Bone marrow (tissue), 2 donors: ENCODE results near the gene TAS2R38.
"Not testable (repeated sequence)": the region's sequence is repeated elsewhere in the genome, so short reads cannot be mapped to it uniquely, and the experiment has no call there.

ENCODE experiments used
- DNase-seq, 2 donors: peaks; one replicate each; lab custom pipeline; 2025; lab: John Stamatoyannopoulos, UW

Gene TAS2R38

DNA sequence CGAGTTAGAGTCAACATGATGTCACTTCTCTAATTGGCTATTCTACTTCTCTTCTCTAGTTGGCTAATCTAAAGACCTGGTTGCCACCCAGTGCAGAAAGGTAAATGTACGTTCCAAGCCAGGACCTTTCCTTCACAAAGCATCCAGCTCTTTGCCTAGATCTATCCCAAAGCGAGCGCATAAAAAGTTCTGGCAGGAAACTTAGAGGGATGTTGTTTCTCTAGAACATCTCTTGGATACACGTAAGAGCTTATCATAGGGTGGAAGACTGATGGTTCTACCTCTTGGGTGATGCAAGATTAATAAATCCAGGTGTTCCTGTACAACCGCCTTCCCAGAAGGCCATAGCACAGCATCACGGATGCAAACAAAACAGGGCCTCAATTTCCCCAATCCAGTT, at the start of gene TAS2R38:
TAS2R38 (minus strand) TSS at position 101 of the 400 bp plus-strand sequence; CDS start at position 17, 84 bp downstream.
- no peak for DNase-seq

GRCh38 chr7:142018154-142018553, 44.6 kb upstream of the TAS2R38 start:
- no peak for DNase-seq

DNA sequence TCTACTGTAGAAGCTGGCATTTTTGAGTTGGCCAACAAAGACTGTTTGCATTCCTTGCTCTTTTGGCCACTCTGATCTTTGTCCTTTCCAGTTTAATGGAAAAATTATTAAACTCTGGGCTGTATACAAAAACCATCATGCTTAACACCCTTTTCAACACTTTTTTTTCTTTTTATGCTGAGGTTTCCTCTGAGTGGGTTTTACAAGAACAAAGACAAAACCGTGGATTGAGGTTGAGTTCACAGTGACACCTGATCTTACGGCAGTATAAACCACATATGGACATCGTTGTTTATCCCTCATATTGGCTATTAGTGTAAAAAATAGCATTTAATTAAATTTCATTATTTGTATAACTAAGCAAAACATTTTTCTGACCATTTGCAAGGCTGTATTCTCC, 43.9 kb upstream of the TAS2R38 start:
- DNase-seq: no peak

DNA sequence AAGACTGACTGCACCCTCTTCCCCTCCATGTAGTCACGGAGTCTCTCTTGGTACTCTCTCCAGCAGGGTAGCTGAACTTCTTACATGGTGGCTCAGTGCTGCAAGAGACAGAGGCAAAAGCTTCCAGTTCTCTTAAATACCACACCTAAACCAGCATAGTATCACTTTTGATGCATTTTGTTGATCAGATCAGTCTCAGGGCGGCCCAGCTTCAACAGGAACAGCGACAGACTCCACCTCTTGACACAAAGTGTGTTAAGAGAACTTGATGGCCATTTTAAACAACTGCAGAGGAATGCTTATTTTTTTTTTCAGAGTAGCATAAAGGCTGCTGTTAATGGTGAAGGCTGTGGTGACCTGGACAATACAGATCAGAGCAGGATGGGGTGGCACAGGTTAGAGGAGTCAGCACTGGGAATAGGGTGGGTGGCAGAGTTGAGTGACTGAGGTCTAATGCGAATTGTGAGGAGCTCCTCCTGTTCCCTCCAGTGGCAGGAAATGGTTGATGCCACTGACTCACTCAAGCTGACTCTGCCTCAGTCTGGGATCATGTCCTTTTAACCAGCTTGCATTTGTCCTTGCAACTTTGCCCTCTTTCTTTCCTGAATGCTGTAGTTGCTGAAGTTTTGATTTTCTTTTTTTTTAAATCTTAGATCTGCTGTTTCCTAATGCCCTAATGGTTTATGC, 39.4 kb upstream of the TAS2R38 start:
- no peak for DNase-seq

DNA sequence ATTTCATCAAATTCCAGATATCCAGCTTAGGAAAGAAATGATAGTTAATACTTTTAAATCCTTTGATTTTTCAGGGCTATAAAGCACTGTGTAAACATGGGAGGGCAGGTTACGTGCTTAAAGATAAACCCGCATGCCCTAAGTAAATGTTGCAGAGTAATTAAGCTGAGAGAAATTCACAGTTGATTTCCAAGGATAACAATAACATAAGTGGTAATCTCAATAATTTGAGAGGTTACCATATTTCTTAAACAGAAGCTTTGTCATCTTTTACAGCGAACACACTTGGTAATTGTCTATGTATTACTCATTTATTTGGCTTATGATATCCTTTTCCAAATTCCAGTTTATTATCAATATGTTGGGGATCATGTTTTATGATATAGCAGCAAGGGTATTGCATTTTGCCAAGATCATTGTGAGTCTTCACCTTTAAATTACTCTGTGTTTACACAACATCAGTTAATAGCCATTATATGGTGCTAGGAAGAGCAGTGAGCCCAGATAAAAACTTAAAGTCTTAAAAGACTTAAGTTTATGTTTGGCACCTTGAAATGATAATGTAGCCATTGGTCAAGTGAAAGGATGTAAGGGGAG, 37.5 kb upstream of the TAS2R38 start:
- DNase-seq: no peak

DNA sequence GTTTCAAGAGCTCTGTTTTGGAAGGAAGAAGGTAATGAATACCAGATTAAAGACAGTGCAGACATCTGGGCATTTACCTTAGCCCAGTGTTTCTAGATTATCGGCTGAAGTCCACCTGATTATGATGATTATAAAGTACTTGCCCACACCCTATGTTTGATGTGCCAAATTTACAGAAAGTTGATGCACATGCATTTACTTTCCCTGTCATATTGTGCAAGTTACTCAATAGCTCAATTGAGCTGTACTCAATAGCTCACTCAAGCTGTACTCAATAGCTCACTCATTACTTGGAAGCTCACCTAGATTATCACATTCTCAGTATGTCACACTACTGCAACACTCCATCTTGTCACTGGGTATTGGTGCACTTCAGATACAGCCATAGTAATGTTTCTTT, 35.6 kb upstream of the TAS2R38 start:
- DNase-seq: no peak

DNA sequence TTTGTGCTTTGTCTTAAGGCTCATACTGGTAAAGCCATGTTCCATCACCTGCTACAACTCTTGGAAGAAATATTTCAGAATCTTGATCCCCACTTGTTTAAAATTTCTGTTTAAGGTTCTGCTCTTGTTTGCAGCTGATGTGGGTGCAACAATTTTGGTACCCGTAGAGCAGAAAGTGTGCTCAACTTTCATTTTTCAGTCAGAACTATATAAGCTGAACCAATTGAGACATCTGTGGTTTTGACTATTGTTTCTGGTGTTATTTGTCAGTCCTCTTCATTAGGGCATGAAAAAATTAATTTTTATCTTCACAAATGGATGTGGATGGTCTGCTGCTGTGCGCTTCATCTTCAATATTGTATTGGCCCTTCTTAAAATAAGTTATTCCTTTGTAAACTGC, 33.0 kb upstream of the TAS2R38 start:
- no peak for DNase-seq

DNA sequence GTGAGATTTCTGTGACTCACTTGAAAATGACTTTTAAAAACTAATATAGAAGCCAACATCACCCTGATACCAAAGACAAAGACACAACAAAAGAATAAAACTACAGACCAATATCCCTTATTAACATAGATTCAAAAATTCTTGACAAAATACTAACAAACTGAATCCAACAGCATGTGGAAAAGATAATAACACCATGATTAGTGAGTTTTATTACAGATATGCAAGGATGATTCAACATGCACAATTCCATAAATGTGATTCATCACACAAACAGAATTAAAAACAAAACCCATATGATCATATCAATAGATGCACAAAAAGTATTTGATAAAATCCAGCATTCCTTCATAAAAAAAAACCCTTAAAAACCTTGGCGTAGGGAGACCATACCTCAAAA, 28.6 kb upstream of the TAS2R38 start:
- no peak for DNase-seq

DNA sequence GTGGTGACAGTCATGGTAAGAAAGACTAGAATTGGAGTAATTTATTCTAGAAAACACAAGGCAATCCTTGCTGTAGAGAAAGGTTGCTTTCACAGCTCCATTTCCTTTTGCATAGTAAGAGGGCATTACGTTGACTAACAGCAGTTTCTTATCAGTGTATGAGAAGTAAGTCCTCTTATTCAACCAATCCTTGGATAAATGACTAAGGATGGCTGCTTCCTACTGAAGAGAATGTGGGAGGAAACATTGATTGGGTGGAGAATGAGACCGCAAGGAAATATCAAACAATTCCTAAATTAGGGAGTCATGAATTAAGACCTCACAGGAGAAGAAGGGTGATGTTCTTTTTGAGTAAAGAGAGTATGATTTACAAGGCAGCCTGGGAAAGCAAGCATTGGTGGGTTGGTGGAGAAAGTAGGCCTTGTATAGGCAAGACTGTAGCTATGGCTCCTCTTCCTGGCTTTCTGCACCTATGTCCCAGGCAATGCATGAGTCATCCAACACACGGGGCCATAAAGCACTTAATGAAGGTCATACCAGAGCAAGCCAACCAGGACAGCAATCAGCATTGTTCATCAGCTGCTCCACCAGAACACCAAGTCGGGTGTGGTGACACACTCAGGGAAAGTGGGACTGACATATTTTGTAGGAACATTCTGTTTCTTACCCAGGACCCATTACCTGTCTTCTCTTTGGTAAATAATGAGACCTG, 27.7 kb upstream of the TAS2R38 start:
- no peak for DNase-seq

DNA sequence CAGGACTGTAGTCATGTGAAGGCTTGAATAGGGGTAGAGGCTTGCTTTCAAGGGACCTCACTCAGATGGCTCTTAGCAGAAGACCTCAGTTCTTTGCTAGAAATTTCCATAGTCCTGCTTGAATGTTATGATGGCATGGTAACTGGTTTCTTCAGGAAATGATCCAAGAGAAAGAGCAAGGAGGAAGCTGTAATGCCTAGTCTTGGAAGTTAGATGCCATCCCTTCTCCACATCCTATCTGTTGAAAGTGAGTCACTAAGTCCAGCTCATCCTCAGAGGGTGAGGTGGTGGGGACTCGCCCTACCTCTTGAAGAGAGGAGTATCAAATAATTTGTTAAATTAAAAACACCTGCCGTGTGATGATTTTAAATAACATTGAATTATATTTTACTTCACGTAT, 26.7 kb upstream of the TAS2R38 start:
- DNase-seq: no peak

- no peak for DNase-seq
Measured at GRCh38 chr7:141999058-141999623, 25.6 kb upstream of the TAS2R38 start.

- no peak for DNase-seq
Measured at GRCh38 chr7:141993354-141993753, 19.8 kb upstream of the TAS2R38 start.

DNA sequence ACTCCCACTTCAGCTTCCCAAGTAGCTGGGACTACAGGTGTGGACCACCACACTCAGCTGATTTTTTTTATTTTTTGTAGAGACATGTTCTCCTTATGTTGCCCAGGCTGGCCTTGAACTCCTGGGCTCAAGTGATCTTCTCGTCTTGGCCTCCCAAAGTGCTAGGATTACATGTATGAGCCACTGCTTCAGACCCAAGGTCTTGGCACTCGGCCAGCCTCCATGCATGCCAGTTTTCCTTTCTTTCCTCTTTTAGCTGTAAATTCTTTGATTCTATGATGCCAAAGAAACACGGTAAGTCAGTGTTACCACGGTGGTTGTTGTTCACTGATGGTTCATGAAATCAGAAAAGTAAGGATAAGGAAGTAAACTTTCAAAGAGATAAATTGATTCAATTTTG, 19.1 kb upstream of the TAS2R38 start:
- DNase-seq: no peak

DNA sequence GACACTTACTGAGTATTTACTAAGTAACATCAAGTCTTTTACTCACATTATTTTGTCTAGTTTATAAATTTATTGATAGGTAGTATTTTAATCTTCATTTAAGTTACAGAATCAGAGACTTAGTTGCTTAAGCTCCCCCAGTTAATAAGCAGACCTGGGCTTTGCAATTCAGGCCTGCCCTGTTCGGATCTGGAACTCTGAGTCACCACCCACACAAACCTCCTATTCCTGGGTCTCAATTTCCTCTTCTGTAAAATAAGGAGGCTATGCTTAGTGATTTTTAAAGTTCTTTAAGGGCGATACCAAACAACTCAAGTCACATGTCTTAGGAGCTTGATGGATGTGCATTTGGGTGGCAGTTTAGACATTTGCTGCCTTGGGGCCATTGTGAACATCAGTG, 18.6 kb upstream of the TAS2R38 start:
- DNase-seq: peak in 1 of 2 donors; percentile 18

DNA sequence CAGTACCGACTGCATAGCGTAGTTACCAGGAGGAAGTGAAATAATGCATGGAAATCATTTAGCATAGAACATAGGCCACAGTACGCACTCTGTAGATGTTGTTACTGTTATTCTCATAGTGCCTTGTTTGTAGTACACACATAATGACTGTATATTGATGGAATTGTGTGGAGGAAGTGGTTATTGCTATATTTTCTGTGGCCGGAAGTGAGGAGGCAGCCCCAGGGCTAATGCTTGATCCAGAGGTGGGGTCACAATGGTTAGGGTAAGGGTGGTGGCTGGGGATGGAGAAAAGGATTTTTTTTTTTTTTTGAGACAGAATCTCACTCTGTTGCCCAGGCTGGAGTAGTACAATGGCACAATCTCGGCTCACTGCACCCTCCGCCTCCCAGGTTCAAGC, 17.6 kb upstream of the TAS2R38 start:
- DNase-seq: no peak

DNA sequence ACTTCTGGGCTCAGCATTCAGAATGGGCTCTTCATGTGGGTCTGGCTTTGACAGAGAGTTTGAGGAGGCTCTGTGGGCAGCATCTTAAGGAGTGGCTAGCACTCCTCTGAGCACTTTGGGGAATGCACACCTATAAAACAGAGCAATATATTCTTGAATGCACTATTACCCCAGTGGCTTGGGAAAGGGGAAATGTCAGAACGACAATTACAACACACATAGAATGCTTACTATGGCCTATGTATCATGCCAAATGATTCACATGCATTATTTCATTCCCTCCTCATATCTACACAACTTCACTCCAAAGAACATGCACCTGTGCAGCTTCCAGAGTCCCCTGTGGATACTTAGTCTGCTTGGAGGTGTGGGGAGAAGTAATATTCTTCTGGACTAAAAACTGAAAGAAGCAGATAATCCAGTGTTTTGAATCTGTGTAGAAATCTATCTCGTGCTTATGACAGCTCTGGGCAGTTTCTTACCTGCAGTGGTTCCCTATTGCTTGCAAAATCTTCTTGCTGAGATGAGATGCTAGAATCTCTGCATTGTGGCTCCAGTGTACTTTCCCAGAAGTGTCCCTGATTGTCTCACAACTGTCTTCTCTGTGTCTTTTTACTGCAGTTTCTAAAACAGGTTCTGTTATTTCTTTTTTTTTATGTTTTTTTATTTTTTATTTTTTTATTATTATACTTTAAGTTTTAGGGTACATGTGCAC, 16.6 kb upstream of the TAS2R38 start:
- no peak for DNase-seq

DNA sequence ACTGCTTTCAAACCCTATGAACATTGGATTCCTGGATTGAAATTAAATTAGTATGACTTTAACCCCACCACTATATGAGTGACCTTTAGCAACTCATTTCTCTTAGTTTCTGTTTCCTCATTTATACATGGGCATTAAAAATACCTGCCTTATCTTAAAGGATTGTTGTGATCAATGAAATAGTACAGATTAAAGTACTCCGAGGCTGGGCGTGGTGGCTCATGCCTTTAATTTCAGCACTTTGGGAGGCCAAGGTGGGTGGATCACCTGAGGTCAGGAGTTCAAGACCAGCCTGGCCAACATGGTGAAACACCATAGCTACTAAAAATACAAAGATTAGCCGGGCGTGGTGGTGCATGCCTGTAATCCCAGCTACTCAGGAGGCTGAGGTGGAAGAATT, 14.2 kb upstream of the TAS2R38 start:
- DNase-seq: not testable (repeated sequence)

DNA sequence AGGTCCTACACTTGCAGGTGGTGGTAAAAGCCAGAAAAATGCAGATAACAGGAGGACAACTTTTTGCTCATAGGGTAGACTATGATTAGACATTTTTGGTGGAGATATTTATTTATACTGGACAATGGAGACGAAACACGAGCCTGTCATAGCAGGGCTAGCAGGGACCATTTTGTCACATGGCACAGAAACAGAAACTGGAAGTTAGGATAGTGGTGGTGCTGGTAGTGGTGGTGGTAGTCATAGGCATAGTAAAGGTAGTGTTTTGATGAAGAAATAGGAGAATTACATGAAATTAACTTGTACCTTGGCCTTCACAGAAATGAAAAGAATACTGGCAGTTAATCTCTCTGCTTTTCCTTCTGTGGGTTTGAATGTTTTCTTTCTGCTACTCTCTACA, 13.3 kb upstream of the TAS2R38 start:
- no peak for DNase-seq

DNA sequence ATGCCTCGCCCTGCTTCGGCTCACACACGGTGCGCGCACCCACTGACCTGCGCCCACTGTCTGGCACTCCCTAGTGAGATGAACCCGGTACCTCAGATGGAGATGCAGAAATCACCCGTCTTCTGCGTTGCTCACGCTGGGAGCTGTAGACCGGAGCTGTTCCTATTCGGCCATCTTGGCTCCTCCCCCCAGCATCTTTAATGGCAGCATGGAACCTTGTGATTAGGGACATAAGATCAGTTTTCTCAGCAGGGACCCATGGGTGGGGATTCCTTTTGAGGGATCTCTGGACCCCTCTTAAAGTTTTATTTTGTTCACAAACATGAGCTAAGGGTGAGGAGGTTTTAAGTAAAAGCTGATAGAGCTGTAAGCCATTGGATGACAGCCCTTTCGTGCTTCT, 12.4 kb upstream of the TAS2R38 start:
- DNase-seq: not testable (repeated sequence)

DNA sequence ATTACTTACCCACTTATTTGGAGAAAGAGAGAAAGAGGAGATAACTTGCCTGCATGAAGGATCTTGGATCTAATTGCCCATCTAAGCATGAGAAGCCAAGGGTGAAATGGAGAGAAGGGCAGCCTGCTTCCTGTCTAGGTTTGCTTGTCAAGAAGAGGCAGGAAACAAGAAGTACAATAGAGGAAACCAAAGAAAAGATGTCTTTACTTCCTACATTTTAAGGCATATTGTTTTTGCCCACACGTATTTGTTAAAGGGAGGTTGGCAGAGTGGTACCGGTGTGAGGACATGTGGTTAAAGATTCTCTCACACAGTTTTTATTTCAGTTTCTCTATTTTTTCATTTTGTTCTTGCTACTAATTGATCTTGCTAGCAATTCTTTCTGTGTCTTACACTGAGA, 6.0 kb upstream of the TAS2R38 start:
- peak in 1 of 2 donors; percentile 92 for DNase-seq

DNA sequence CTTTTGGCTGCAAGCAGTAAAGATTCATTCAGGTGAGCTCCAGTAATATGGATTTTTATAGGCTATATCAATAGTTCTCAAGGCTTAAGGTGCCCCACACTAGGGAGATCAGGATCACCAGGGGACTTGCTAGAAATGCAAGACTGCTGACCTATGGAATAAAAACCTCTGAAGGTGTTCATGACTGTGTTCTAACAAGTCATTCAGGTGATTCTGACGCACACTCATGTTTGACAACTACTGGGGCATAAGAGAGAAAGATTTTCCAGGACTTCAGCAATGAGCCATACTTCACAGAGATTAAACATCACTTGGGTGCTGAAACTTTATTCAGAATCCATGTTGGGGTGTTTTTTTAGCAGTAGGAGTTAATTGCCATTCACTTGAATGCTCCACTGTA, 4.8 kb upstream of the TAS2R38 start:
- no peak for DNase-seq

DNA sequence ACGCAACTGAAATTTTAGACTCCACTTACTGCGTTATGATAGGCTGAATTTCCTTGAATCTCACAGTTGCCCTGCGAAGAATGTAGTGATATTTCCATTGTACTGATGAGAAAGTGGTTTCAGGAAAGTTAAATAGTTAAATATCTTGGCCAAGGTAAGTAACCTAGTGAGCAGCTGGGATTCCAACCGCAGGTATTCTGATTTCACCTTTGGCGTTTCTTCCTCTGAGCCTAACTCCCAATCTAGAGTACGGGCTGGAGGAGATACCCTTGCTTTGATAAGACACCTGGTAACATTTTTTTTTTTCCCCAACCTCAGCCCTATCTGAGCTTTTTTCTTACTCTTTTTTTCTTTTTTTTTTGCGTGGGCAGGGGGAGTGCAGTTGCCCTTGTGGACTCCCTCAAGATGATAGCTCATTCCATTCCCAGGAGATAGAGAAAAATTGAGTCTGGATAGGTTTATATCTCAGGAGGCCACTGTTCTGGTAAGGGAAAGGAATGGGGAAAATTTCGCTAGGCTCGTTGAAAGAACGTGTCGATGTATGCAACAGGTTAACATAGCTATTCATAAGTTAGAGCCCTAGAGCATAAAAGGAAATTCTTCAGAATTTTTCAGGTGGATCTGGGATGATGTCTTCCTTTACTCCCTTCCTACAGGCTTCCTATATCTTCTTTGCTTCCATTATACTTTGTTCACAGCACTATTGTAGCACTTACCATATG, 3.1 kb upstream of the TAS2R38 start:
- DNase-seq: no peak
